IMR-90 (cell line): ENCODE measurements around the gene OSBP2.

Source experiments
- BHLHE40 ChIP-seq: fragments of 150-350 bp; IDR thresholded peaks from 2 replicates; pipeline ENCODE4 v1.6.1; 2016; ENCODE audit warnings: mild to moderate bottlenecking, low read depth, low read length
- CEBPB ChIP-seq: IDR thresholded peaks from 2 replicates; pipeline ENCODE4 v1.6.1; 2012; ENCODE audit warnings: low read depth, low read length, improper control_type of control experiment
- CHD1 ChIP-seq: IDR thresholded peaks from 2 replicates; pipeline ENCODE4 v1.6.1; 2012; ENCODE audit warnings: low read depth, low read length, improper control_type of control experiment
- MAFK ChIP-seq: IDR thresholded peaks from 2 replicates; pipeline ENCODE4 v1.6.1; 2012; ENCODE audit warnings: low read depth, low read length, improper control_type of control experiment
- MXI1 ChIP-seq: IDR thresholded peaks from 2 replicates; pipeline ENCODE4 v1.6.1; 2012; ENCODE audit warnings: low read depth, mild to moderate bottlenecking, low read length, moderate library complexity, borderline replicate concordance
- NFE2L2 ChIP-seq: fragments of 150-350 bp; IDR thresholded peaks from 2 replicates; pipeline ENCODE4 v1.6.1; 2016; ENCODE audit warnings: low read depth, mild to moderate bottlenecking, low read length
- POLR2A ChIP-seq: IDR thresholded peaks from 2 replicates; pipeline ENCODE4 v1.6.1; 2012; ENCODE audit warnings: mild to moderate bottlenecking, low read depth, low read length
- RAD21 ChIP-seq: IDR thresholded peaks from 2 replicates; pipeline ENCODE4 v1.6.1; 2012; ENCODE audit warnings: low read length, improper control_type of control experiment
- RFX5 ChIP-seq: IDR thresholded peaks from 2 replicates; pipeline ENCODE4 v1.8.0; 2012; ENCODE audit warnings: low read depth, mild to moderate bottlenecking, low read length, moderate library complexity
- TF ChIP-seq, protein P1 (sequence below): conservative IDR thresholded peaks from 2 replicates; pipeline ENCODE4 v1.5.1; 2012; ENCODE audit warnings: mild to moderate bottlenecking, low read depth, low read length, improper control_type of control experiment
- TF ChIP-seq, protein P2 (sequence below): fragments of 150-350 bp; IDR thresholded peaks from 2 replicates; pipeline ENCODE4 v1.6.1; 2017; ENCODE audit warnings: mild to moderate bottlenecking, antibody characterized with exemption, low read length, low read depth
- TF ChIP-seq, protein P3 (sequence below): fragments of 150-350 bp; IDR thresholded peaks from 2 replicates; pipeline ENCODE4 v1.6.1; 2016; ENCODE audit warnings: low read depth, mild to moderate bottlenecking, low read length, moderate library complexity, borderline replicate concordance

DNA sequence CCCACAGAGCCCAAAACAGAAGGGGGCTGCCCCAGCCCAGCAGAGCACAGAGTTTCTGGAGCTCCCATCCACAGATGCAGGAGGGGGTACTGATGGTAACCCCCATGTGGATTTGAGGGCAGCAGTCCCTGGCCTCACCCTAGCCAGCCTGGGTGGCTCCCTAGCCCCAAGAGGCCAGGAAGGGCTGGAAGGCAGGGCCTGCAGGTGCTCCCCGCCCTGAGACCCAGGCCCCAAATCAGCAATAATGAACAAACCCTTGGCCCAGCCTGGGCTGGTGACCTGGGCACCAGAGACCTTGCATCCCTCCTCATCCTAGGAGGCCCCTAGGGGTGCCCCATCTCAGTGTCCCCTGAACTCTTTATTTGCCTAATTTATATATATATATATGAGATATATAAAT lies 212.3 kb downstream of the OSBP2 start:
- TF ChIP-seq, protein P1, sequence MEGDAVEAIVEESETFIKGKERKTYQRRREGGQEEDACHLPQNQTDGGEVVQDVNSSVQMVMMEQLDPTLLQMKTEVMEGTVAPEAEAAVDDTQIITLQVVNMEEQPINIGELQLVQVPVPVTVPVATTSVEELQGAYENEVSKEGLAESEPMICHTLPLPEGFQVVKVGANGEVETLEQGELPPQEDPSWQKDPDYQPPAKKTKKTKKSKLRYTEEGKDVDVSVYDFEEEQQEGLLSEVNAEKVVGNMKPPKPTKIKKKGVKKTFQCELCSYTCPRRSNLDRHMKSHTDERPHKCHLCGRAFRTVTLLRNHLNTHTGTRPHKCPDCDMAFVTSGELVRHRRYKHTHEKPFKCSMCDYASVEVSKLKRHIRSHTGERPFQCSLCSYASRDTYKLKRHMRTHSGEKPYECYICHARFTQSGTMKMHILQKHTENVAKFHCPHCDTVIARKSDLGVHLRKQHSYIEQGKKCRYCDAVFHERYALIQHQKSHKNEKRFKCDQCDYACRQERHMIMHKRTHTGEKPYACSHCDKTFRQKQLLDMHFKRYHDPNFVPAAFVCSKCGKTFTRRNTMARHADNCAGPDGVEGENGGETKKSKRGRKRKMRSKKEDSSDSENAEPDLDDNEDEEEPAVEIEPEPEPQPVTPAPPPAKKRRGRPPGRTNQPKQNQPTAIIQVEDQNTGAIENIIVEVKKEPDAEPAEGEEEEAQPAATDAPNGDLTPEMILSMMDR, result no peak
- TF ChIP-seq CEBPB (no peak), NFE2L2 (no peak), POLR2A (no peak), BHLHE40 (no peak), RAD21 (no peak), MXI1 (no peak), RFX5 (no peak), MAFK (no peak), CHD1 (no peak)
- TF ChIP-seq, protein P2, sequence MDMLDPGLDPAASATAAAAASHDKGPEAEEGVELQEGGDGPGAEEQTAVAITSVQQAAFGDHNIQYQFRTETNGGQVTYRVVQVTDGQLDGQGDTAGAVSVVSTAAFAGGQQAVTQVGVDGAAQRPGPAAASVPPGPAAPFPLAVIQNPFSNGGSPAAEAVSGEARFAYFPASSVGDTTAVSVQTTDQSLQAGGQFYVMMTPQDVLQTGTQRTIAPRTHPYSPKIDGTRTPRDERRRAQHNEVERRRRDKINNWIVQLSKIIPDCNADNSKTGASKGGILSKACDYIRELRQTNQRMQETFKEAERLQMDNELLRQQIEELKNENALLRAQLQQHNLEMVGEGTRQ, result no peak
- TF ChIP-seq, protein P3, sequence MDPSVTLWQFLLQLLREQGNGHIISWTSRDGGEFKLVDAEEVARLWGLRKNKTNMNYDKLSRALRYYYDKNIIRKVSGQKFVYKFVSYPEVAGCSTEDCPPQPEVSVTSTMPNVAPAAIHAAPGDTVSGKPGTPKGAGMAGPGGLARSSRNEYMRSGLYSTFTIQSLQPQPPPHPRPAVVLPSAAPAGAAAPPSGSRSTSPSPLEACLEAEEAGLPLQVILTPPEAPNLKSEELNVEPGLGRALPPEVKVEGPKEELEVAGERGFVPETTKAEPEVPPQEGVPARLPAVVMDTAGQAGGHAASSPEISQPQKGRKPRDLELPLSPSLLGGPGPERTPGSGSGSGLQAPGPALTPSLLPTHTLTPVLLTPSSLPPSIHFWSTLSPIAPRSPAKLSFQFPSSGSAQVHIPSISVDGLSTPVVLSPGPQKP, result no peak
